Measurements from ENCODE around the gene CALML4. TPM values are rescaled to one million over a fixed set of nuclear protein-coding genes. Genes with fewer than 3 reads are reported as not detected.

Gene CALML4, protein sequence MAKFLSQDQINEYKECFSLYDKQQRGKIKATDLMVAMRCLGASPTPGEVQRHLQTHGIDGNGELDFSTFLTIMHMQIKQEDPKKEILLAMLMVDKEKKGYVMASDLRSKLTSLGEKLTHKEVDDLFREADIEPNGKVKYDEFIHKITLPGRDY
- 0.88 and 1.7 TPM in 2 replicates for total RNA-seq

DNA sequence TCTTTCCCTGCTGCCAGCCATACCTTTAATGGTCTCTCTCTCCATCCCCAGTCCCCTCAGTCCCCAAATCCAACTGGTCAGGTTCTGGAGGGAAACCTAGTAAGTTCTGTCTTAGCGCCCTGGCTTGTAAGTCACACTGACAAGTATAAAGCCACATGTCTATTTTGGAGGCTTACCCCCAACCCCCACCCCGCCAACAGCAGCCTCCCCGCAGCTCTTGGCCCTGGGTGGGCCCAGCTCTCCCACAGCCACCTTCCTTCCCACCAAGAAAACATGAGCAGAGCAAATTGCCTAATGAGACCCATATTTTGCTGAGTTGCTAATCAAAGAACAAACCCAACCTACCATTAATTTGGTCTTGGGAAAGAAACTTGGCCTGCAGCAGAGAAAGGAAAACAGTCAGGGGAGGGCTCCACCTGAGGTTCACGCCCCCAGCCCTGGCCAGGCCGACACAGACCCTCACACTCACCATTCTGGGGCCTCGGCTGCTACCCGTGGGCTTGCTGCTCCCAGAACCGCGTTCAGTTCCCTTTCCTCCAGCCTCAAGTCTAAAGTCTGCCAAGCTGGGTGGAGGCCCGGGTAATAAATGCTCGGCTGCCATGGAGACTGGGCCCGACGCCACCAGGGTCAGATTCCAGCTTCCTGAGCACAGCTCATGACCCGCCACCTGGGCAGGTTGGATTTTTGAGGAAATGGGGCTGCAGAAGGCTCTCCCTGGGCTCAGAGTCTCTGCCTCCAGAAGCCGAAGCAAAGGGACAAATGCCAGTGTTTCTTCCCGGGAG is at the start of gene CALML4:
Gene CALML4, minus strand, starts transcription at position 557 of the 782 bp plus-strand sequence. Its CDS starts 85 bp downstream, at position 472.

DNA sequence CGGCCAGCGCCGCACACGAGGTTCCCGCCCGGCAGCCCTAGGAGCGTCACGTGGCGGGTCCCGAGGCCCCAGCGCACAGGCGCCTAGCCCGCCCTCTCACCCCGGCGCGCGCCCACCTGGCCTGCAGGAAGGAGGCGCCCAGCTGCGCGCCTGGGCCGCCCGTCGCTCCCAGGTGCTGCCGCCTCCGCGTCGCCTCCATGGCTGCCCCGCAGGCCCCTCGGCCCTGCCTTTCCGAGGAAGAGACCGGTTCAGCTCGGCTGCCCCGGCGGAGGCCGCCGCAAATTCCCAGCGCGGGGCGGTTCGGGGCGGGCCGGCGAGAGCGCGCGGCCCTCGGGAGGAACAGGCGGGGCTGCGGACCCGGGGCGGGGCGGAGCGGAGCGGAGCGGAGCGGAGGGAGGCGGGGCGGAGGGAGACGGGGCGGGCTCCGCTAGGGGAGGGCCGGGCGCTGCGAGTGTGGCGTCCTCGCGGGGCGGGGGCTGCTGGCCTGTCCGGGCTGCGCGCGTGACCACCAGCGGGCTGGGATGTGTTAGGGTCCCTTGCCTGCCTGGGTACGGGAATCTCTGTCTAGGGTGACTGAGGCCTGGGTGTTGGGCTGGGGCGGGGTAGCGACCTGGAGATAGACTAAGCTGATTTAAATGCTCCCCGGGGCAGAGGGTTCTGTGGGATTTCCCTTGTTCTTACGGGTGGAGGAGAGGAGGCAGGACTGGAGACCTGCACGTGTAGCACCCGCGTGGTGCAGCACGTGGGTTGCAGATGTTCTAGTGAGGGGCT is 24.4 kb upstream of the CALML4 start, which contains the start of gene CLN6:
Gene CLN6, minus strand, starts transcription at position 343 of the 771 bp plus-strand sequence. Its CDS starts 144 bp downstream, at position 199.

Other genes with a start within 250 kb of the CALML4 start
- 24.5 and 32.4 TPM in 2 replicates for gene PIAS1, start 151.0 kb downstream of the CALML4 start, total RNA-seq
- 9.8 and 27.5 TPM in 2 replicates for gene CLN6, start 24.4 kb upstream of the CALML4 start, total RNA-seq
- 32.8 and 50.3 TPM in 2 replicates for gene FEM1B, start 72.4 kb upstream of the CALML4 start, total RNA-seq
- gene ITGA11, start 226.8 kb upstream of the CALML4 start, total RNA-seq: 57.8 and 129 TPM in 2 replicates

All from placental pericyte (primary cell).